Stomach smooth muscle (tissue), 2 donors: ENCODE measurements around the gene KRTAP10-5.

ENCODE experiments used
- H3K27ac ChIP-seq: one replicate; pipeline ENCODE4 v1.7.0; 2013; ENCODE audit warnings: mild to moderate bottlenecking, low read length, inconsistent platforms
- H3K27me3 ChIP-seq, 2 donors: one replicate each; pipeline ENCODE4 v1.7.0; 2013; ENCODE audit warnings: low read length in 2 of 2; ENCODE audit not compliant: insufficient read depth in 2 of 2, control insufficient read depth in 1 of 2
- H3K36me3 ChIP-seq, 2 donors: one replicate each; pipeline ENCODE4 v1.7.0; 2013; ENCODE audit warnings: low read length in 2 of 2; ENCODE audit not compliant: control insufficient read depth in 2 of 2, insufficient read depth in 2 of 2
- H3K4me1 ChIP-seq: one replicate; pipeline ENCODE4 v1.7.0; 2013; ENCODE audit warnings: low read length; ENCODE audit not compliant: control insufficient read depth, insufficient read depth
- H3K4me3 ChIP-seq, 2 donors: one replicate each; pipeline ENCODE4 v1.7.0; 2013; ENCODE audit warnings: low read length in 2 of 2
- H3K9ac ChIP-seq, 2 donors: one replicate each; pipeline ENCODE4 v1.7.0; 2013; ENCODE audit warnings: low read length in 2 of 2, mild to moderate bottlenecking in 1 of 2
- H3K9me3 ChIP-seq, 2 donors: one replicate each; pipeline ENCODE4 v1.7.0; 2013; ENCODE audit warnings: low read length in 2 of 2; ENCODE audit not compliant: control insufficient read depth in 2 of 2
- donor health status: healthy.
- donor health status: Pancreatic carcinoma.

The KRTAP10-5 gene

DNA sequence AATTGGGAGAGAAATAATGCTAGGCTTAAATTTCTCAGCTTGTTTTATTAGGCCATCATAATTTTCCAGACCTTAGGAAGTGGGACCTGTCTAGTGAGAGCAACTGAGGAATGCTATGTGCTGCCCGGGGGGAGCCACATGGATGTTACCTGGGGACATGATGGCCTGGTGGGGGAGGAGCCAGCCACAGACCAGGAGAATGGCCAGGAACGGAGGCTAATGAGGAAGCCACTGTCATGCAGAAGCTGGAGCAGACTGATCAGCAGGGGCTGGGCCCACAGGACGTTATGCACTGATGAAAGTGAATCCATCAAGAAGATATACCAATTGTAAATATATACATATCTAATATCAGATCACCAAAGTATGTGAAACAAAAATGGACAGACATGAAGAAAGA lies 35.8 kb downstream of the KRTAP10-5 start:
- H3K9me3 ChIP-seq: peaks cover 0 to 9% of the 10 kb centered on the region in 2 donors
- H3K4me3 ChIP-seq: no peak overlapping the region
- H3K27ac ChIP-seq: no peak overlapping the region
- no peaks in the 10 kb centered on the region for H3K4me1 ChIP-seq
- H3K36me3 ChIP-seq: no peaks in the 10 kb centered on the region
- H3K9ac ChIP-seq: no peak overlapping the region
- no peaks in the 10 kb centered on the region for H3K27me3 ChIP-seq

DNA sequence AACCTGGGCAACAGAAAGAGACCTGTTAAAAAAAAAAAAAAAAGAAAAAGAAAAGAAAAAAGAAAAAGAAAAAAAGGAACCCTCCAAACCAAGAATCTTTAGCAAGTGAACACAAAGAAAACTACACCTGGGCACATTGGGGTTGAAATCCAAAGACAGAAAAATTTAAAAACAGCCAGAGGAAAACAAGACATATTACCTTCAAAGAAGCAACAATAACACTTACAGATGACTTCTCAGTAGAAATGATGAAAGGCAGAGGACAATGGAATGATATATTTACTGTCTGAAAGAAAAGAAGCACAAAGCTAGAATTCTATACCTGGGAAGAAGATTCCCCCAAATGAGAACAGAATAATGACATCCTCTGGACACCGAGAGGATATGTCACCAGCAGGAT lies 37.7 kb downstream of the KRTAP10-5 start:
- H3K9me3 ChIP-seq: peaks cover 0 to 9% of the 10 kb centered on the region in 2 donors

DNA sequence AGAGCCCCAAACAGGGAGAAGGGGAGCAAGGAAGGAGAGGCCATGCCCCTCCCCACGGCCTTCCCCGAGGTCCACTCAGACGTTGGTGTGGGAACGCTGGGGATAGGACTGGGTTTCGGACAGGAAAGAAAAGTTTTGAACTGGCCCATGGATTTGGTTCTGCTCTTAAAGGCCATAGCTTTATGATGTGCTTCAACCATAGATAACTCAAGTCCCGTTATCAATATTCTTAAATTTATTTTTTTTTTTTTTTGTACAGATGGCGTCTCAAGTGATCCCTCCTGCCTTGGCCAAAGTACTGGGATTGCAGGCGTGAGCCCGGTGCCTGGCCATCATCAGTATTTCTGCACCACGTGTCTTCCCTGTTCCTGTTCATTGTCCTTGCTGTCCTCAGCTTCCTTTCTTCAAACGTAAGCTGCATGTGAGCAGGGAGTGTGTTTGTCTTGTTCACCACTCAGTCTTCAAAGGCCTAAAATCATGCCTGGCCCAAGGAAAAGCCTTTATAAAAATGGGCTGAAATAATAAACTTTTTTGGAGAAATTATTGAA lies 39.6 kb downstream of the KRTAP10-5 start:
- H3K4me1 ChIP-seq: no peaks in the 10 kb centered on the region
- H3K9ac ChIP-seq: no peak overlapping the region
- no peaks in the 10 kb centered on the region for H3K36me3 ChIP-seq
- no peak overlapping the region for H3K4me3 ChIP-seq
- H3K27ac ChIP-seq: no peak overlapping the region
- peaks cover 0 to 2% of the 10 kb centered on the region in 2 donors for H3K27me3 ChIP-seq
- peaks cover 0 to 9% of the 10 kb centered on the region in 2 donors for H3K9me3 ChIP-seq

More for the DNA sequence above, 37.7 kb downstream of the KRTAP10-5 start:
- Histone ChIP-seq H3K27me3 (peaks cover 0 to 2% of the 10 kb centered on the region in 2 donors), H3K4me1 (no peaks in the 10 kb centered on the region), H3K27ac (no peak overlapping the region), H3K9ac (no peak overlapping the region), H3K36me3 (no peaks in the 10 kb centered on the region), H3K4me3 (no peak overlapping the region)

DNA sequence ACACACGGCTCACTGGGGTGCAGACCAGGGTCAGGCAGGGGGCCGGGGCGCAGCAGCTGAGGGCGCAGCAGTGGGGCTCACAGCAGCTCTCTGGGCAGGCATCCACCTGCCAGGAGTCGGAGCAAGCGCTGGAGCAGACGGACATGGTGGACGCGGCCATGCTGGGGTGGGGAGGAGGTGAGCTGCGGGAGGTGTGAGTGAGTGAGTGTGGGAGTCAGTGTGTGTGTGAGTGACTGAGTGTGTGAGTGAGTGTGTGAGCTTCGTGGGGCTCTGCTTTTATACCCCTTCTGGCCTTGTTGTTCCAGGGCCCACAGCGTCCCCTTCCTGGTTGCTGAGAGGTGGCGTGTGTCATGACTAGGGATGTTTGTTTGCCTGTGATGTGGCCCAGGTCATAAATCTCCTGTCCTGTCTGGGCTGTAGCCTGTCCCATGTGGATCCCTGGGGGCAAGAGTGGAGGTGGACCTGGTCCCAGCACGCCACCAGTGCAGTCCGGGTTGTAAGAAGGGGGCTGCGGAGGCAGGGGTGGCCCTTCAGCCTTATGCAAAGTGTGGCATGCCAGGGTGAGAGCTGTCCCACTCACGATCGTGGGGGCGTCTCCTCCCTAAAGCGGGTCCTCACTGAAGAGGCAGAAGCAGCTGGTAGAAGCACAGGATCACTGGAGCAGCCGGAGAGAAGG lies 40.3 kb downstream of the KRTAP10-5 start, which contains the start of gene KRTAP10-1:
Gene KRTAP10-1 (minus strand): TSS at position 205 of the 676 bp plus-strand sequence. CDS start 45 bp downstream, at position 160.
- no peaks in the 10 kb centered on the region for H3K4me1 ChIP-seq
- H3K27me3 ChIP-seq: peaks cover 0 to 2% of the 10 kb centered on the region in 2 donors
- H3K4me3 ChIP-seq: no peak within 1 kb of the TSS

DNA sequence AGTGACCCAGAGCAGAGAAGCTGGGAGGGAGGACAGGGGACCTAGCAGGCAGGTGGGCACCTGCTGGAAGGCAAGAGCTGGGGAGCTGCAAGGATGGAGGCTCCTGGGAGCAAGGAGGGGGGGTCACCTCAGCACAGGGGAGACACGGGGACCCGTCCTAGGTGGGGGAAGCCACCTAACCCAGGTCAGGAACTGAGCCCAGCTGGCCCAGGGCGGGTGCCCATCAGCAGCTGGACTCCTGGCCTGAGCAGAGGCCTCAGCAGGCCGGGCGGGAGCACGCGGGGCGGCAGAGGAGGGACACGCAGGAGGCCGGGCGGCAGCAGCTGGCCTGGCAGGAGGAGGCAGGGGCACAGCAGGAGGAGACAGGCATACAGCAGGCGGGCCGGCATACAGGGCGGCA lies 41.4 kb downstream of the KRTAP10-5 start:
- H3K4me3 ChIP-seq: no peak overlapping the region
- no peak overlapping the region for H3K27ac ChIP-seq
- H3K4me1 ChIP-seq: no peaks in the 10 kb centered on the region
- peaks cover 0 to 9% of the 10 kb centered on the region in 2 donors for H3K9me3 ChIP-seq
- H3K36me3 ChIP-seq: no peaks in the 10 kb centered on the region
- no peak overlapping the region for H3K9ac ChIP-seq
- peaks cover 0 to 2% of the 10 kb centered on the region in 2 donors for H3K27me3 ChIP-seq

More for the DNA sequence above, 40.3 kb downstream of the KRTAP10-5 start, which contains the start of gene KRTAP10-1:
- Histone ChIP-seq H3K9ac (no peak within 1 kb of the TSS), H3K36me3 (no peaks in the 10 kb centered on the region), H3K9me3 (peaks cover 0 to 9% of the 10 kb centered on the region in 2 donors), H3K27ac (no peak within 1 kb of the TSS)

DNA sequence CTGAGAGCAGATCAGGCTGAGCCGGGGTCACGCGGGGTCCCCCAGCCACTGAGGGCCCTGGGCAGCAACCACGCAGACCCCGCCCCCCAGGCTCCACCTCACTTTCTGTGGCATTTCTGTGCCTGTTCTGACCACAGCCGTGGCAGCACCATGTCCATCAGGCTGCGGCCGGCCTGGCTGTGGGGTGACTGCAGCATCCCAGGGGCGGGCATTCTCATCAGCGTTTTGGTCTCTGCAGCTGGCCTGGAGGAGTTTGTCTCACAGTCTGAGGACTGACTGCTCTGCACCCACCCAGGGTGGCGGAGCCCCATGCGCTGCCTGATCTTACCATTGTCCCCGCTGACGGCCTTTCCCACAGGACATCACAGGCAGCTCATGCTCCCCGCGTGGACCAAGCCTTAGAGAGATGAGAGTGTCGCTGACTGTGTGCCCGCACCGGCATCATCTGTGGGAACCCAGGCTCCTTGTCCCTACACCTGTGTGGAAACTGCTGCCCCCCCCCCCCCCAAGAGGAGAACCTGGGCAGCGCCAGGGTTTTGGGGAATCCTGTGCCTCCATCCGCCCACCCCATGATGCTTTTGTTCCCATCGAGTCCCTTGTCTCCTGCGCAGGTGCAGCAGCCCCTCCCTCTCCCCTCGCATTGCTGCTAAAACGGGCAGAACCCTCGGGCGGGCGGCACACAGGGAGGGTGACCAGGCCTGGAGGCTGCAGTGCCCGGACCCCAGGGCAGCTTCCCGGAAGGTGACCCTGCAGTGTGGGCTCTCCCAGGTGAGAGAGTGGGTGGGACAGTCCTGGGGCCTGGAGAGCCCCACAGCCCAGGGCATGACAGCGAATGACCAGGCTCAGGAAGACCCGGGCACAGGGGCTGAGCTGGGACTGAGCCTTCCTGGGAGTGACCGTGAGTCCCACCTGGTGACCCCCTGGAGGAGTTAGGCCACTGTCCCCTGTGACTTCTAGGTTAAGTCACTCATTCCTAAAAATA lies 42.2 kb downstream of the KRTAP10-5 start:
- H3K27me3 ChIP-seq: peaks cover 0 to 2% of the 10 kb centered on the region in 2 donors
- peaks cover 0 to 5% of the 10 kb centered on the region in 2 donors for H3K9me3 ChIP-seq
- no peak overlapping the region for H3K27ac ChIP-seq
- no peaks in the 10 kb centered on the region for H3K36me3 ChIP-seq
- no peak overlapping the region for H3K4me3 ChIP-seq
- no peaks in the 10 kb centered on the region for H3K4me1 ChIP-seq
- H3K9ac ChIP-seq: no peak overlapping the region

DNA sequence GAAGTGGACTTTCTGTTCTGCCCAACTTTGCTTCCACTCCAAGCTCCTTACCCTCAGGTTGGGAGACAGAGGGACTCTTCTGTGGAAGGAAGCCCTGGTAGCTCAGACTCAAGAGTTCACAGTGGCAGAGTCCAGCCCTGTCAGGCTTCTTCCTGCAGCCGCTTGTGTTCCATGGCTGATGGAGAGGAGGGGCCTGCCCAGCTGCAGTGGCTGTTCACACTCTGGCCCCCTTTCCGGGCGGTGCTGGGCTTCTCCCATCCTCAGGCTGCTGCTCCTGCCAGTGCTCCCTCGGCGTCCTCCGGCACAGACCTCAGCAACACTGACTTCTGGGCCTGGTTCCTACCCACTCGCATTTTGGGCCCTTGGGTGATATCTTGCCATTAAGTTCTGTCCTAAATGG lies 44.4 kb downstream of the KRTAP10-5 start:
- H3K4me3 ChIP-seq: no peak overlapping the region
- no peak overlapping the region for H3K9ac ChIP-seq
- H3K9me3 ChIP-seq: no peaks in the 10 kb centered on the region
- no peaks in the 10 kb centered on the region for H3K36me3 ChIP-seq
- no peaks in the 10 kb centered on the region for H3K4me1 ChIP-seq
- H3K27ac ChIP-seq: no peak overlapping the region
- peaks cover 0 to 4% of the 10 kb centered on the region in 2 donors for H3K27me3 ChIP-seq

DNA sequence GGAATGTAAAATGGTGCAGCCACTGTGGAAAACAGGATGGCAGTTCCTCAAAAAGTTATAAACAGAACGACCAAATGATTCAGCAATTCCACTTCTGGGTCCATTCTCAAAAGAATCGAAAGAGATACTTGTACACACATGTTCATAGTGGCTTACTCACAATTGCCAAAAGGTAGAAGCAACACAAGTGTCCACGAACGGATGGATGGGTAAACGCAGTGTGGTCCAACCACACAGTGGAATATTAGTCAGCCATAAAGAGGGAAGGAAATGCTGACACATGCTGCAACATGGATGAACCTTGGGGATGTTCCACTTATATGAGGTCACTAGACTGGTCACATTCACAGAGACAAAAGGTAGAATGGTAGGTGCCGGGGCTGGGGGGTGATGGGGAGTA lies 45.7 kb downstream of the KRTAP10-5 start:
- peaks cover 0 to 4% of the 10 kb centered on the region in 2 donors for H3K27me3 ChIP-seq
- H3K4me1 ChIP-seq: no peaks in the 10 kb centered on the region
- H3K4me3 ChIP-seq: no peak overlapping the region
- no peak overlapping the region for H3K27ac ChIP-seq
- no peaks in the 10 kb centered on the region for H3K36me3 ChIP-seq
- H3K9me3 ChIP-seq: no peaks in the 10 kb centered on the region
- no peak overlapping the region for H3K9ac ChIP-seq

DNA sequence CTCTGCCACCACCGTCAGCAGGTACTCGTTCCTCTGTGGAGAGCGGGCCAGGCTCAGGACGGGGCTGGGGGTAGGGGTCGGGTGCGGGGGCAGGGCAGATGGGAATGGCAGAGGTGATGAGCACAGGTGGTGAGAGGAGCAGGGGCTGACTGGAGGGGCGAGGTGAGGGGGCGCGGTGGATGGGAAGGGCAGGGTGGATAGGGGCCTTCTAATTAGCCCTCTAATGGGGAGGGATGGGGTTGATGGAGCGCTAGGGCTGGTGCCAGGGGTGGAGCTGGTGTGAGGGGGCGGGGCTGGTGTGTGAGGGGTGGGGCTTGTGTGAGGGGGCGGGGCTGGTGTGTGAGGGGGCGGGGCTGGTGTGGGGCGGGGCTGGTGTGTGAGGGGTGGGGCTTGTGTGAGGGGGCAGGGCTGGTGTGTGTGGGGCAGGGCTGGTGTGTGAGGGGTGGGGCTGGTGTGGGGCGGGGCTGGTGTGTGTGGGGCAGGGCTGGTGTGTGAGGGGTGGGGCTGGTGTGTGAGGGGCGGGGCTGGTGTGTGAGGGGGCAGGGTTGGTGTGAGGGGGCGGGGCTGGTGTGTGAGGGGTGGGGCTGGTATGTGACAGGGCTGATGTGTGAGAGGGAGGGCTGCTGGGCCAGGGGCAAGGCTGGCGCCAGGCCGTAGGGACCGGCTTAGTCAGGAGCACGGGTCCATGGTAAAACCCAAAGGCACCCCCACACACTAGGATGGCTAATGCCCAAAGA lies 46.3 kb downstream of the KRTAP10-5 start:
- H3K27me3 ChIP-seq: peaks cover 0 to 4% of the 10 kb centered on the region in 2 donors
- no peak overlapping the region for H3K9ac ChIP-seq
- no peaks in the 10 kb centered on the region for H3K36me3 ChIP-seq
- no peak overlapping the region for H3K4me3 ChIP-seq
- no peaks in the 10 kb centered on the region for H3K4me1 ChIP-seq
- H3K9me3 ChIP-seq: no peaks in the 10 kb centered on the region
- no peak overlapping the region for H3K27ac ChIP-seq
